H9 (cell line): ENCODE measurements around the gene PTK7. TPM values are rescaled to one million over a fixed set of nuclear protein-coding genes. Genes with fewer than 3 reads are reported as not detected.

ENCODE experiments used
- DNase-seq: peaks from one replicate; pipeline ENCODE4 v3.0.0-alpha.2; 2017
- H2AFZ ChIP-seq: one replicate; pipeline ENCODE4 v1.6.1; 2013; ENCODE audit warnings: mild to moderate bottlenecking, low read length, control low read depth, moderate library complexity
- H2AK5ac ChIP-seq: 2 replicates; pipeline ENCODE4 v1.6.1; 2013; ENCODE audit warnings: low read length, control low read depth, mixed read lengths; ENCODE audit not compliant: insufficient read length
- H2BK120ac ChIP-seq: one replicate; pipeline ENCODE4 v1.6.1; 2013; ENCODE audit warnings: low read depth, mild to moderate bottlenecking, low read length, control low read depth, inconsistent platforms; ENCODE audit not compliant: poor library complexity, severe bottlenecking
- H2BK12ac ChIP-seq: 2 replicates; pipeline ENCODE4 v1.6.1; 2013; ENCODE audit warnings: low read length, control low read depth, mixed read lengths, low read depth; ENCODE audit not compliant: insufficient read length
- H2BK15ac ChIP-seq: 2 replicates; pipeline ENCODE4 v1.6.1; 2013; ENCODE audit warnings: low read depth, low read length, control low read depth
- H2BK20ac ChIP-seq: one replicate; pipeline ENCODE4 v1.6.1; 2013; ENCODE audit warnings: low read depth, mild to moderate bottlenecking, low read length, control low read depth, inconsistent platforms; ENCODE audit not compliant: poor library complexity, severe bottlenecking
- H2BK5ac ChIP-seq: 2 replicates; pipeline ENCODE4 v1.6.1; 2013; ENCODE audit warnings: low read length, control low read depth, mixed read lengths; ENCODE audit not compliant: insufficient read length
- H3K14ac ChIP-seq: 2 replicates; pipeline ENCODE4 v1.6.1; 2013; ENCODE audit warnings: low read length, control low read depth; ENCODE audit not compliant: insufficient read depth
- H3K18ac ChIP-seq: 2 replicates; pipeline ENCODE4 v1.6.1; 2013; ENCODE audit warnings: low read depth, mild to moderate bottlenecking, mixed read lengths, low read length, control low read depth; ENCODE audit not compliant: insufficient read length
- H3K23ac ChIP-seq: 2 replicates; pipeline ENCODE4 v1.6.1; 2013; ENCODE audit warnings: low read length, control low read depth, mixed read lengths, low read depth; ENCODE audit not compliant: insufficient read length
- H3K23me2 ChIP-seq: 2 replicates; pipeline ENCODE4 v1.6.1; 2013; ENCODE audit warnings: low read depth, mild to moderate bottlenecking, mixed read lengths, low read length, control low read depth; ENCODE audit not compliant: insufficient read length, poor library complexity, severe bottlenecking
- H3K27ac ChIP-seq: 2 replicates; pipeline ENCODE4 v1.5.1; 2013; ENCODE audit warnings: low read length, control low read depth, mixed read lengths, low read depth; ENCODE audit not compliant: insufficient read length
- H3K27me3 ChIP-seq: 2 replicates; pipeline ENCODE4 v1.6.1; 2013; ENCODE audit warnings: low read length, control low read depth, inconsistent platforms; ENCODE audit not compliant: insufficient read depth
- H3K4ac ChIP-seq: 2 replicates; pipeline ENCODE4 v1.6.1; 2013; ENCODE audit warnings: low read depth, mild to moderate bottlenecking, control low read depth, inconsistent platforms, low read length, moderate library complexity
- H3K4me1 ChIP-seq: 2 replicates; pipeline ENCODE4 v1.6.1; 2013; ENCODE audit warnings: low read length, control low read depth, inconsistent platforms; ENCODE audit not compliant: insufficient read depth
- H3K4me2 ChIP-seq: 2 replicates; pipeline ENCODE4 v1.6.1; 2013; ENCODE audit warnings: low read length, control low read depth, mixed read lengths; ENCODE audit not compliant: insufficient read length, insufficient read depth
- H3K56ac ChIP-seq: 2 replicates; pipeline ENCODE4 v1.6.1; 2013; ENCODE audit warnings: low read depth, mild to moderate bottlenecking, mixed read lengths, low read length, control low read depth; ENCODE audit not compliant: insufficient read length
- H3K79me1 ChIP-seq: 2 replicates; pipeline ENCODE4 v1.6.1; 2013; ENCODE audit warnings: low read depth, mild to moderate bottlenecking, moderate library complexity, low read length, control low read depth, inconsistent platforms; ENCODE audit not compliant: insufficient read depth, poor library complexity, severe bottlenecking
- H3K79me2 ChIP-seq: 2 replicates; pipeline ENCODE4 v1.6.1; 2013; ENCODE audit warnings: low read length, control low read depth, inconsistent platforms; ENCODE audit not compliant: insufficient read depth
- H3K9ac ChIP-seq: 2 replicates; pipeline ENCODE4 v1.6.1; 2013; ENCODE audit warnings: low read length, control low read depth, mixed read lengths; ENCODE audit not compliant: insufficient read length; ENCODE audit errors: extremely low read depth
- H3K9me3 ChIP-seq: one replicate; pipeline ENCODE4 v1.6.1; 2013; ENCODE audit warnings: low read depth, low read length, inconsistent platforms; ENCODE audit not compliant: control insufficient read depth
- H3T11ph ChIP-seq: one replicate; pipeline ENCODE4 v1.6.1; 2013; ENCODE audit warnings: mild to moderate bottlenecking, low read length, control low read depth, inconsistent platforms
- H4K20me1 ChIP-seq: one replicate; pipeline ENCODE4 v1.6.1; 2013; ENCODE audit not compliant: control insufficient read depth, insufficient read length, insufficient read depth
- H4K5ac ChIP-seq: 2 replicates; pipeline ENCODE4 v1.6.1; 2013; ENCODE audit warnings: low read depth, mild to moderate bottlenecking, mixed read lengths, low read length, control low read depth; ENCODE audit not compliant: insufficient read length
- H4K8ac ChIP-seq: replicated peaks from 2 replicates; pipeline ENCODE4 v1.6.1; 2013; ENCODE audit warnings: low read length, control low read depth, mixed read lengths, low read depth; ENCODE audit not compliant: insufficient read length
- H4K91ac ChIP-seq: 2 replicates; pipeline ENCODE4 v1.6.1; 2013; ENCODE audit warnings: low read depth, mild to moderate bottlenecking, moderate library complexity, mixed read lengths, low read length, control low read depth; ENCODE audit not compliant: insufficient read length
- H3K27ac Mint-ChIP-seq, 3 experiments: 2 replicates in 2 of 3; 3 replicates in 1 of 3; pipeline ENCODE4 v1.8.0; 2020 to 2021; ENCODE audit warnings: mixed read lengths in 3 of 3, mild to moderate bottlenecking in 1 of 3, moderate library complexity in 1 of 3
- H3K27me3 Mint-ChIP-seq: 2 replicates; pipeline ENCODE4 v1.8.0; 2021; ENCODE audit warnings: low read depth, mild to moderate bottlenecking, moderate library complexity, mixed read lengths
- H3K36me3 Mint-ChIP-seq, 3 experiments: 2 replicates in 2 of 3; 3 replicates in 1 of 3; pipeline ENCODE4 v1.8.0; 2020 to 2021; ENCODE audit warnings: low read depth in 3 of 3, mixed read lengths in 3 of 3; ENCODE audit not compliant: insufficient read depth in 1 of 3
- H3K4me1 Mint-ChIP-seq, 2 experiments: 2 replicates each; pipeline ENCODE4 v1.8.0; 2020; ENCODE audit warnings: mixed read lengths in 2 of 2
- H3K4me3 Mint-ChIP-seq, 2 experiments: 2 replicates in 1 of 2; 3 replicates in 1 of 2; pipeline ENCODE4 v1.8.0; 2020 to 2021; ENCODE audit warnings: mild to moderate bottlenecking in 2 of 2, mixed read lengths in 2 of 2, moderate library complexity in 1 of 2
- H3K9me3 Mint-ChIP-seq, 2 experiments: 2 replicates in 1 of 2; 3 replicates in 1 of 2; pipeline ENCODE4 v1.8.0; 2020; ENCODE audit warnings: mild to moderate bottlenecking in 2 of 2, mixed read lengths in 2 of 2, moderate library complexity in 1 of 2
- WGBS: extraction: QIAGEN DNeasy Blood & Tissue Kit; methylation state at CpG from one replicate; pipeline ENCODE4 v1.1.7; 2013; ENCODE audit warnings: missing lambda C conversion rate, low lambda C conversion rate, mixed read lengths; ENCODE audit not compliant: insufficient read length; ENCODE audit errors: extremely low coverage; 5-methylcytosine and 5-hydroxymethylcytosine counted together
- total RNA-seq: library from RNA; stranded (reverse); gene quantifications from 2 replicates; pipeline ENCODE4 v1.2.1, GENCODE V29; 2021
- TF ChIP-seq, protein P1 (sequence below): fragments of 200-600 bp; sonication (generic); conservative IDR thresholded peaks from 3 replicates; pipeline ENCODE4 v1.8.0; 2021; ENCODE audit warnings: antibody characterized with exemption, mild to moderate bottlenecking

PTK7 gene
- total RNA-seq, 1 experiment from 2014 or later: 128 TPM

DNA sequence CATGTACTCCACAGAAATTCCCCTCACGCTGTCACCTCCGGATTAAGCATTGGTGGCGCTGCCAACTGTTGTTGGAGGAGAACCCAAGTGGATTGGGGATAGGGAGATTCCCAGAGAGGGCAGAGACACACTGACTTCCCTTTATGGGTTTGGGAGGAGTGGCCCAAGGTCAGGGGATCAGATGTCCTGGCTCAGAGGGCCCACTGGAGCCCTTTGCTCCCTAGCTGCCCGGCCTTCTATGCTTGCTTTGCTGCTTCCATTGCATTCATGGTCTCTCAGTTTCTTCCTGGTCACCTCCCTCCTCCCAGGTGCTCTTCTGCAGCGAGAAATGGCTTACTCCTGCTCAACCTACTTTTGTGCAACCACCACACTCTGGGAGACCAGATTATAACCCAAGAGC, 120.2 kb downstream of the PTK7 start:
- Histone ChIP-seq H3K79me1 (no peaks in the 10 kb centered on the region), H3K4me2 (no peak overlapping the region), H3K23me2 (no peaks in the 10 kb centered on the region), H3K79me2 (no peaks in the 10 kb centered on the region), H4K91ac (no peak overlapping the region), H4K20me1 (no peaks in the 10 kb centered on the region), H2AFZ (no peak overlapping the region), H3K18ac (no peak overlapping the region), H3T11ph (no peak overlapping the region), H2BK5ac (no peak overlapping the region), H3K4ac (no peak overlapping the region), H2BK15ac (no peak overlapping the region), H2AK5ac (no peak overlapping the region), H3K9ac (no peak overlapping the region), H2BK12ac (no peak overlapping the region), H4K8ac (no peak overlapping the region), H2BK120ac (no peak overlapping the region), H2BK20ac (no peak overlapping the region), H3K23ac (no peak overlapping the region), H3K27ac (no peak overlapping the region), H3K9me3 (no peaks in the 10 kb centered on the region), H3K4me1 (no peaks in the 10 kb centered on the region), H3K56ac (no peak overlapping the region), H3K27me3 (no peaks in the 10 kb centered on the region), H4K5ac (no peak overlapping the region), H3K14ac (no peak overlapping the region)
- peak overlapping the region in 1 of 3 experiments; percentile 85; a peak in 1 of 7 replicates for H3K27ac Mint-ChIP-seq
- TF ChIP-seq, protein P1, sequence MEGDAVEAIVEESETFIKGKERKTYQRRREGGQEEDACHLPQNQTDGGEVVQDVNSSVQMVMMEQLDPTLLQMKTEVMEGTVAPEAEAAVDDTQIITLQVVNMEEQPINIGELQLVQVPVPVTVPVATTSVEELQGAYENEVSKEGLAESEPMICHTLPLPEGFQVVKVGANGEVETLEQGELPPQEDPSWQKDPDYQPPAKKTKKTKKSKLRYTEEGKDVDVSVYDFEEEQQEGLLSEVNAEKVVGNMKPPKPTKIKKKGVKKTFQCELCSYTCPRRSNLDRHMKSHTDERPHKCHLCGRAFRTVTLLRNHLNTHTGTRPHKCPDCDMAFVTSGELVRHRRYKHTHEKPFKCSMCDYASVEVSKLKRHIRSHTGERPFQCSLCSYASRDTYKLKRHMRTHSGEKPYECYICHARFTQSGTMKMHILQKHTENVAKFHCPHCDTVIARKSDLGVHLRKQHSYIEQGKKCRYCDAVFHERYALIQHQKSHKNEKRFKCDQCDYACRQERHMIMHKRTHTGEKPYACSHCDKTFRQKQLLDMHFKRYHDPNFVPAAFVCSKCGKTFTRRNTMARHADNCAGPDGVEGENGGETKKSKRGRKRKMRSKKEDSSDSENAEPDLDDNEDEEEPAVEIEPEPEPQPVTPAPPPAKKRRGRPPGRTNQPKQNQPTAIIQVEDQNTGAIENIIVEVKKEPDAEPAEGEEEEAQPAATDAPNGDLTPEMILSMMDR: no peak
- H3K4me1 Mint-ChIP-seq: no peaks in the 10 kb centered on the region
- DNase-seq: no peak
- peaks cover 1 to 19% (median 4%) of the 10 kb centered on the region in 3 experiments; a peak in 5 of 7 replicates for H3K36me3 Mint-ChIP-seq
- H3K9me3 Mint-ChIP-seq: no peaks in the 10 kb centered on the region
- no peaks in the 10 kb centered on the region for H3K27me3 Mint-ChIP-seq
- no CpG with 5 or more reads among the region's 5 CpGs for WGBS
- H3K4me3 Mint-ChIP-seq: no peak overlapping the region
